GDM1 (cell line): ENCODE results near the gene TCF7.

Experiments
- DNase-seq: peaks from one replicate; lab custom pipeline; 2025; lab: John Stamatoyannopoulos, UW

Gene TCF7

GRCh38 chr5:134131165-134131564 lies 16.7 kb downstream of the TCF7 start:
- no peak for DNase-seq

- DNase-seq, result no peak
These were observed 17.3 kb downstream of the TCF7 start for GRCh38 chr5:134131578-134132350.

GRCh38 chr5:134132372-134133187 lies 18.1 kb downstream of the TCF7 start:
- DNase-seq, result no peak

- DNase-seq, result no peak
These were observed 18.9 kb downstream of the TCF7 start for GRCh38 chr5:134133188-134133994.

GRCh38 chr5:134133995-134134541 lies 19.6 kb downstream of the TCF7 start:
- DNase-seq, result no peak

DNA sequence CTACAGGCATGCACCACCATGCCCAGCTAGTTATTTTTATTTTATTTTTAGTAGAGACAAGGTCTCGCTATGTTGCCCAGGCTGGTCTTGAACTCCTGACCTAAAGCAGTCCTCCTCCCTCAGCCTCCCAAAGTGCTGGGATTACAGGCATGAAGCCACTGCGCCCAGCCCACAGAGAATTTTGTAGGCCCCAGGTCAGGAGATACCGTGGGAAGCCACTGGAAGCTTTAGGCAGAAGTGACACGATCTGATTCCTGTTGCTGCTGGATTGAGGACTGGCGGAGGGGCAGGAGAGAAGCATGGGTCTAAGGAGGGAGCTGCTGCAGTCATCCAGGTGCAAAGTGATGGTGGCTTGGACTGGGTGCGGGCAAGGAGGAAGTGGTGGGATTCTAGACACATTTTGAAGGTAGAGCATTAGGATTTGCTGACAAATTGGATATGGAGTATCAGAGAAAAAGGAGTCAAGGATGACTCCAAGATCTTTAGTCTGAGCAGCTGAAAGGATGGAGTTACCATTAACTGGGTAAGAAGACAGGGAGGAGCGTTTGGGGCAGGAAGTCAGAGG lies 20.7 kb downstream of the TCF7 start:
- no peak for DNase-seq

DNA sequence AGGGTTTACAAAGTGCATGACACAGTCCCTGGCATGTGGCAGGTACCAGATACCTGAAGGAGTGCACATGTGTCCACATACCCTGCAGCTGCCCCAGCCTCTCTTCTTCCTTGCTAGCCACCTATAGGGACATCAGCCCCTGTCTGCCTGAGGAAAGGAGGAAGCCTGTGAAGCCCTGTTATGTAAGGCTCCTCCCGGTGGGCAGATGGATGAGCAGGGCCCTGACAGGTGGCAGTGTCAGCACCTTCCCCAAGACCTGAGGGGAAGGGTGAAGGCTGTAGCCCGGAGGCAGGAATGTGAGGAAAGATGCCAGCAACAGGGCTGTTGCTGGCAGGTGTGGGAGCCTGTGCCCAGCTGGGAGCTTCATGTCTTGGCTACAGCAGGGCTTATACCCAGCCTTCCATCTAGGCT lies 21.7 kb downstream of the TCF7 start:
- no peak for DNase-seq

- DNase-seq, result no peak
These were observed 22.3 kb downstream of the TCF7 start for GRCh38 chr5:134136771-134137170.

DNA sequence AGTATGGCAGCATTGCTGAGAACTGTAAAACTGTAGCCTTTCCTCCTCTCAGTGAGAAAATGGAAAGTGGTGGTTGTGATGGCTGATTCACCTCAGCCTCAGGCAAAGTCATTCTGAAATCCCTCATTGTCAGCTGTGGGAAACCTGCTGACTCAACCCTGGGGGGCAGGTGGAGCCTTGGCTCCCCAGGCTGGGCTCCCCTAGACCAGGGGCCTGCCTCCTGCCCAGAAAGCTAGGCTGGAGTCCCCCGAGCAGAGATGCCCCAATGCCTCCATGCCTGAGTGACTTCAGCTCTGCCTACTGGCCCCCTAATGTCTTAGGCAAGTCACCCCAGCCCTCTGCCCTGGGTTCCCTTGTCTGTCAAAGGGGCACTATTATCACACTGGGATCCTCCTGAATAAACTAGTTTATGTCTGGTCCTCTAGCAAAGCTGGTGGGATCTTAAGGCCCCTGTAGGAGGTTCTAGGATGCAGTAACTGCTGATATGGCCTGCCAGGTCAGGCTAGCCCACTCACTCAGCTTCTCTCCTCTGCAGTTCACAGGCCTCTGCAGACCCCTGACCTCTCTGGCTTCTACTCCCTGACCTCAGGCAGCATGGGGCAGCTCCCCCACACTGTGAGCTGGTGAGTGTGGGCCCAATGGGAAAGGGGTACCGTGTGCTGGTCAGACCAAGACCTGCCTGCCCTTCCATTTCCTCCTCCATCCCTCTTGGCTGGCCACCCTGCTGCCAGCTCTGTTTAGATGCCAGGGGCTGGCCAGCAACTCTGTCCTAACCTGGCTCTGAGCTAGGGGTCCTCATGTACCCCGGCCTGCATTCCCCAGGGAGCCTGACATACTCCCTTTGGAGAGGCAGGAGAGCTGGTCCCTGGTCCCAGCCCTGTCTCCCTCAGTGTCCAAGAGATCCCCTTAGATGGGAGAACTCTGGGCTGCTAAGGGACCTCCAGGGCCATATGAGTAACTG lies 24.2 kb downstream of the TCF7 start:
- no peak for DNase-seq

- DNase-seq, result no peak
These were observed 24.9 kb downstream of the TCF7 start for GRCh38 chr5:134139377-134139851.

GRCh38 chr5:134139891-134140469 lies 25.5 kb downstream of the TCF7 start:
- DNase-seq, result no peak

- peak; percentile 8 for DNase-seq
These were observed 26.2 kb downstream of the TCF7 start for GRCh38 chr5:134140530-134141201.

DNA sequence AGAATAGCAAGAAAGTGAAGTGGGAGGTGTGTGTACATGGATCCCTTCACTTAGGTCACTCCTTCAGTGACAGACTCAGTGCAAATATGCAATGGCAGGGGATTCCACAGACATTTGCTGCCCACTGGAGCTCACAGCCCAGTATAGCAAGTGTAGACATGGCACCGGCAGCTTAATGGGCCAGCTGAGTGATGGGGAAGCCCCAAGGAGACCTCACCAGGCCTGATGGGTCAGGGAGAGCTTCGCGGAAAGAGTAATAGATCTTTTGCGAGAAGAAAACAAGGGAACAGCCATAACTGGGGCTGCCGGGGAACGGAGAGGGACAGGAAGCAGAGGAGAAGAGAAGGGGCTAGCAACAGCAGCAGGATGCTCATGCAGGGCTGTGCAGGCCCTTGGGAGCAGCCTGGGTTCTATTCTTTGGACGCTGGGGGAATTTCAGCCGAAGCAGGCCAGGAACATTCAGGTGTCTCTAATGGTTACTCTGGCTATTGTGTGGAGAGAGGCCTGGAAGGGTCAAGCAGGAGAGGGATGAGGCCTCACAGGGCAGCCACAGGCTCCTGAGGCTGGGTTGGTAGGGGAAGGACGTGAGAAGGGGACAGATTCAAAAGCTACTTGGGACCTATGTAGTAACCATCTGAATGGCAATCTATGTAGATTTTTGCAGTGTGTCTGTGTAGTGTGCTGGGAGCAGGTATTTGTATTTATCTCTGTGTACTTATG lies 27.0 kb downstream of the TCF7 start:
- no peak for DNase-seq

GRCh38 chr5:134142052-134142451 lies 27.6 kb downstream of the TCF7 start:
- no peak for DNase-seq

DNA sequence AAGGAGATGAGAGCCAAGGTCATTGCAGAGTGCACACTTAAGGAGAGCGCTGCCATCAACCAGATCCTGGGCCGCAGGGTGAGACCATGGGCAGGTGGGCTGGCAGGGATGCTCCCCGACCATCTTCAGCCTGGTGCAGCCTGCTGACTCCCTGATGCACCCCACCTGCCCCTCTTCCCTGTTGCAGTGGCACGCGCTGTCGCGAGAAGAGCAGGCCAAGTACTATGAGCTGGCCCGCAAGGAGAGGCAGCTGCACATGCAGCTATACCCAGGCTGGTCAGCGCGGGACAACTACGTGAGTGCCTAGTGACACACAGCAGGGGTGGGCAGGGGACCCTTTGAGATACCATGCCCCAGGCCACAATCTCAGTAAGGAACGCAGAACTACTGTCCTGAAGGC lies 28.3 kb downstream of the TCF7 start:
- DNase-seq, result no peak

DNA sequence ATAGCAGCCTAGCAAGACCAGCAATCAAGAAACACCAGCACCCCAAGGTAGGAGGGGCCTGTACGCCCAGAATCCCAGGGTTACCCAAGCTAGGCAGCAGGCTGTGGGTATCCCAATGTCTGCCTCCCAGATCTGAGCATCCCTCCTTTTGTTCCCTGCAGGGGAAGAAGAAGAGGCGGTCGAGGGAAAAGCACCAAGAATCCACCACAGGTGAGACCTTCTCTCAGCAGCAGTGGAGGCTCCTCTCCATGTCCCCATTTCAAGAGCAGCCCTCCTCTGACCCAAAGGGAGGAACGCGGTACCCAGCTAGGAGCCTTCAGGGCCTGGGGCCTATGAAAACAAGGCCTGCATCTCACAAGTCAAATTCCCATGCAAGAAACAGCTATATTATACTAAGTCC lies 28.9 kb downstream of the TCF7 start:
- no peak for DNase-seq

GRCh38 chr5:134143944-134144941 lies 29.8 kb downstream of the TCF7 start:
- no peak for DNase-seq
